ENCODE data around the gene ANKS3.

Gene ANKS3

DNA sequence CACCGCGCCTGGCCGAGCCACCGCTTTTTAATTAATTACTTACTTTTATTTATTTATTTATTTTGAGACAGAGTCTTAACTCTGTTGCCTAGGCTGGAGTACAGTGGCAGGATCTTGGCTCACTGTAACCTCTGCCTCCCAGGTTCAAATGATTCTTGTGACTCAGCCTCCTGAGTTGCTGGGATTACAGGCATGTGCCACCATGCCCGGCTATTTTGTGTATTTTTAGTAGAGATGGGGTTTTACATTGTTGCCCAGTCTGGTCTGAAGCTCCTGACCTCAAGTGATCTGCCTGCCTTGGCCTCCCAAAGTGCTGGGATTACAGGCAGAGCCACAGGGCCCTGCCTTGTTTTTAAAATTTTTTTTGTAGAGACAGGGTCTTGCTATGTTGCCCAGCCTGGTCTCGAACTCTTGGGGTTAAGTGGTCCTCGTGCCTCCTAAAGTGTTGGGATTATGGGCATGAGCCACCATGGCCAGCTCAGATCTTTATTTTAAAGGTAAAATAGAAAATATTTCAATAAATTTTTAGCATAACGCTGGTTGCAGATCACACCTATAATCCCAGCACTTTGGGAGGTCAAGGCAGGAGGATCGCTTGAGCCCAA is 59.0 kb downstream of the ANKS3 start:
- TF ChIP-seq, protein P1, sequence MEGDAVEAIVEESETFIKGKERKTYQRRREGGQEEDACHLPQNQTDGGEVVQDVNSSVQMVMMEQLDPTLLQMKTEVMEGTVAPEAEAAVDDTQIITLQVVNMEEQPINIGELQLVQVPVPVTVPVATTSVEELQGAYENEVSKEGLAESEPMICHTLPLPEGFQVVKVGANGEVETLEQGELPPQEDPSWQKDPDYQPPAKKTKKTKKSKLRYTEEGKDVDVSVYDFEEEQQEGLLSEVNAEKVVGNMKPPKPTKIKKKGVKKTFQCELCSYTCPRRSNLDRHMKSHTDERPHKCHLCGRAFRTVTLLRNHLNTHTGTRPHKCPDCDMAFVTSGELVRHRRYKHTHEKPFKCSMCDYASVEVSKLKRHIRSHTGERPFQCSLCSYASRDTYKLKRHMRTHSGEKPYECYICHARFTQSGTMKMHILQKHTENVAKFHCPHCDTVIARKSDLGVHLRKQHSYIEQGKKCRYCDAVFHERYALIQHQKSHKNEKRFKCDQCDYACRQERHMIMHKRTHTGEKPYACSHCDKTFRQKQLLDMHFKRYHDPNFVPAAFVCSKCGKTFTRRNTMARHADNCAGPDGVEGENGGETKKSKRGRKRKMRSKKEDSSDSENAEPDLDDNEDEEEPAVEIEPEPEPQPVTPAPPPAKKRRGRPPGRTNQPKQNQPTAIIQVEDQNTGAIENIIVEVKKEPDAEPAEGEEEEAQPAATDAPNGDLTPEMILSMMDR (IDR thresholded peaks at IDR 0.05; ENCODE audit: low read depth, low read length) = no peak
- DNase-seq = no peak
- Histone ChIP-seq H3K36me3 (peaks cover 24% of the 10 kb centered on the region), H3K9me3 (ENCODE audit: severe bottlenecking) (no peaks in the 10 kb centered on the region), H3K27ac (no peak overlapping the region), H3K4me3 (ENCODE audit: low read depth, low read length) (no peak overlapping the region), H3K27me3 (ENCODE audit: insufficient read depth, low read depth, severe bottlenecking) (no peaks in the 10 kb centered on the region)

DNA sequence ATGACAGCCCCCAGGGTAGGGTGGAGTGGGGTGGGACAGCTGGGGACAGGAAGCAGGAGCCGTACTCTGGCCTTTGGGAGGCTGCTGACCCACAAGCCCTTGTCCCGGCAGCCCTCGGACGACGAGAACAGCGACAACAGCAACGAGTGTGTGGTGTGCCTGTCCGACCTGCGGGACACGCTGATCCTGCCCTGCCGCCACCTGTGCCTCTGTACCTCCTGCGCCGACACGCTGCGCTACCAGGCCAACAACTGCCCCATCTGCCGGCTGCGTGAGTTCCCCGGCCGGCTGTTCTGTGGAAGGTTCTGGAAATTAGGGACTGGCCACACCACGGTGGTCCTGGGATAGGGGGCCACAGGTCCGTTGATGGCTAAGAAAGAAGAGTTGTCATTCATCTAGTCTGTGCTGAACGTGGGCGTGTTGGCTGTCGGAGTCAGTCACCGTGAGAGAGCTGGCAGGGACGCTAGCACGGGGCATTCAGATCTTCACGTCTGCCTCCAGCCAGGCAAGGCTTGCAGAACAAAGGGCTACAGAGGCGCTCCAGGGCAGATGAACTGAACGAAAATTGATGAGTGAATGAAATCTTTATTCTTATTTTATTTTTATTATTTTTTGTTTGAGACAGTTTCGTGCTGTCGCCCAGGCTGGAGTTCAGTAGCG is 60.6 kb downstream of the ANKS3 start:
- Histone ChIP-seq H3K27ac (no peak overlapping the region), H3K27me3 (ENCODE audit: insufficient read depth, low read depth, severe bottlenecking) (no peaks in the 10 kb centered on the region), H3K9me3 (ENCODE audit: severe bottlenecking) (no peaks in the 10 kb centered on the region), H3K36me3 (peaks cover 36% of the 10 kb centered on the region), H3K4me3 (ENCODE audit: low read depth, low read length) (no peak overlapping the region)
- TF ChIP-seq, protein P1 (IDR thresholded peaks at IDR 0.05; ENCODE audit: low read depth, low read length) = no peak
- no peak for DNase-seq

DNA sequence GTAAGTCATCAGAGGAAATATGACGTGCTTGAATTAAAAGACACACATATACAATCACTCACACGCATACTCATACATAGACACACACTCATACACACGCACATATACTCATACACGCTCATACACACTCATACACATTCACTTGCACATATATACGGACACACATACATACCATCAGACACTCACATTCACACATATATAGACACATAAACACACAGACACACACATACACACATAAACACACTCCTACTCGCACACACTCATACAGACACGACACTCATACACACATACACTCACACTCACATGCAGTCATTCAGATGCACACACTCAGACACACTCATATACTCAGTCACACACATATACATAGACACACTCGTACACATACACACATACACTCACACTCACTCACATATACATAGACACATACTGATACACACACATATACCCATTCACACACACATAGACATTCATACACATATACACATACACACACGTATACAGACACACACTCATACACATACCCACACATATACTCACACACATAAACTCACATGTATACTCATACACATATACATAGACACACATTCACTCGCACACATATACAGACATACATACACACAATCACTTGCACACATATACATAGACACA is 65.6 kb downstream of the ANKS3 start:
- no peak for DNase-seq
- H3K9me3 ChIP-seq (ENCODE audit: severe bottlenecking) = no peaks in the 10 kb centered on the region
- H3K27ac ChIP-seq = no peak overlapping the region
- peaks cover 59% of the 10 kb centered on the region for H3K36me3 ChIP-seq
- TF ChIP-seq, protein P1 (IDR thresholded peaks at IDR 0.05; ENCODE audit: low read depth, low read length) = no peak
- H3K27me3 ChIP-seq (ENCODE audit: insufficient read depth, low read depth, severe bottlenecking) = no peaks in the 10 kb centered on the region
- no peak overlapping the region for H3K4me3 ChIP-seq (ENCODE audit: low read depth, low read length)

- Histone ChIP-seq H3K27me3 (ENCODE audit: insufficient read depth, low read depth, severe bottlenecking) (no peaks in the 10 kb centered on the region), H3K9me3 (ENCODE audit: severe bottlenecking) (no peaks in the 10 kb centered on the region), H3K4me3 (ENCODE audit: low read depth, low read length) (no peak overlapping the region), H3K27ac (no peak overlapping the region), H3K36me3 (peaks cover 55% of the 10 kb centered on the region)
- TF ChIP-seq, protein P1 (IDR thresholded peaks at IDR 0.05; ENCODE audit: low read depth, low read length) = no peak
- DNase-seq = no peak
Measured at GRCh38 chr16:4667203-4667963, 66.7 kb downstream of the ANKS3 start.

DNA sequence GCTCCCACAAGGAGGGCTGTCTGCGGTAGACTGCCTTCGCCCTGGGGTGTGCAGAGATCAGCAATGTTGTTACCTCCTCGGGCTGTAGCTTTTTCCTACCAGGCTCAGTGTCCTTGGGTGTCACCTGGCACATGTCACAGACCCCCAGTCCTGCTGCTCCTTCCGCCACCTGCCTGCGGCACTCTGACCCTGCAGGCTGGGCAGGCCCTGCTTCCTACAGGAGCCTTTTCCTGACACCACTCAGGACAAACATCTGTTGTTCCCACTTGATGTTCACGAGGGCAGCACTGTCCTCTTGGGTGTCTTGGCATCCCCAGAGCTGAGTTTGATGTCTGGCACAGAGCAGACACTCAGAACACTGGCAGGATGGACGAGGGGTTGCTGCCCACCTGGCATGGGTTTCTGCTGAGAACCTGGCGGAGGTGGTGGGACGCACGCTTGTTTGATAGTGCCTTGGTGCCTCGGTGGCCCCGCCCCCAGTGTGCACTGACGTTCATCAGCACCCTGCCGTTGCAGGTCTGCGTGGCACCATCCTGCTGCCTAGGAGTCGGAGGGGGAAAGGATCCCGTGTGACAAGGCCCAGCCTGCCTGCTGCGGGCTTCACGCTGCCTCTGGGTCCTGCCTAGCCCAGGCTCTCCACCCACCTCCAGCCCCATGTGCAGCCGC is 67.4 kb downstream of the ANKS3 start:
- Histone ChIP-seq H3K36me3 (peaks cover 52% of the 10 kb centered on the region), H3K27ac (no peak overlapping the region; the same call in 1 of the 2 replicates), H3K9me3 (ENCODE audit: severe bottlenecking) (no peaks in the 10 kb centered on the region), H3K27me3 (ENCODE audit: insufficient read depth, low read depth, severe bottlenecking) (no peaks in the 10 kb centered on the region), H3K4me3 (ENCODE audit: low read depth, low read length) (no peak overlapping the region)
- DNase-seq = no peak
- TF ChIP-seq, protein P1 (IDR thresholded peaks at IDR 0.05; ENCODE audit: low read depth, low read length) = no peak; the same call in 1 of the 2 replicates

Data from WERI-Rb-1 (cell line).